Liver (tissue), 9 donors: ENCODE data around the gene FILIP1L. TPM values are rescaled to one million over a fixed set of nuclear protein-coding genes. Genes with fewer than 3 reads are reported as not detected.
A peak's percentile ranks its signal among the peaks of the same experiment; 100 is the strongest.

ENCODE experiments used
- DNase-seq: peaks from one replicate; pipeline ENCODE4 v3.0.0-alpha.2; 2017; ENCODE audit warnings: low spot score
- H3K27ac ChIP-seq, 2 donors: one replicate each; pipeline ENCODE4 v1.7.0; 2013; ENCODE audit warnings: inconsistent platforms in 2 of 2, low read length in 2 of 2, control low read depth in 1 of 2, low read depth in 1 of 2, mild to moderate bottlenecking in 1 of 2
- H3K27me3 ChIP-seq, 4 donors: one replicate each; pipeline versions ENCODE4 v1.6.1 to v1.7.0; 2013; ENCODE audit warnings: low read length in 3 of 4, inconsistent platforms in 1 of 4, mild to moderate bottlenecking in 1 of 4, moderate library complexity in 1 of 4; ENCODE audit not compliant: control insufficient read depth in 4 of 4, insufficient read depth in 4 of 4
- H3K36me3 ChIP-seq, 4 donors: one replicate each; pipeline versions ENCODE4 v1.6.1 to v1.7.0; 2013; ENCODE audit warnings: low read length in 3 of 4, mild to moderate bottlenecking in 3 of 4, low read depth in 1 of 4, moderate library complexity in 1 of 4; ENCODE audit not compliant: control insufficient read depth in 4 of 4, insufficient read depth in 3 of 4
- H3K4me1 ChIP-seq, 4 donors: one replicate each; pipeline versions ENCODE4 v1.6.1 to v1.7.0; 2013; ENCODE audit warnings: low read length in 3 of 4, mild to moderate bottlenecking in 3 of 4, moderate library complexity in 1 of 4; ENCODE audit not compliant: control insufficient read depth in 4 of 4, insufficient read depth in 4 of 4
- H3K4me3 ChIP-seq, 3 donors: one replicate each; pipeline versions ENCODE4 v1.6.1 to v1.7.0; 2013; ENCODE audit warnings: low read length in 3 of 3, control low read depth in 1 of 3, low read depth in 1 of 3, mild to moderate bottlenecking in 1 of 3
- H3K9ac ChIP-seq, 2 donors: one replicate each; pipeline ENCODE4 v1.7.0; 2013; ENCODE audit warnings: low read length in 2 of 2, mild to moderate bottlenecking in 2 of 2, moderate library complexity in 2 of 2, control low read depth in 1 of 2, low read depth in 1 of 2
- H3K9me3 ChIP-seq, 4 donors: one replicate each; pipeline versions ENCODE4 v1.6.1 to v1.7.0; 2013; ENCODE audit warnings: low read length in 3 of 4; ENCODE audit not compliant: control insufficient read depth in 4 of 4
- ATF3 ChIP-seq: IDR thresholded peaks from 2 replicates; pipeline ENCODE4 v1.6.1; 2016; ENCODE audit warnings: antibody characterized with exemption
- CTCF ChIP-seq: fragments of 150-350 bp; IDR thresholded peaks from 2 replicates; pipeline ENCODE4 v1.5.1; 2017; ENCODE audit warnings: improper control_type of control experiment, low read depth, low read length; ENCODE audit not compliant: missing input control
- EGR1 ChIP-seq, 2 donors: IDR thresholded peaks; 2 replicates each; pipeline ENCODE4 v1.6.1; 2016 to 2018; ENCODE audit warnings: antibody characterized with exemption in 2 of 2, low read depth in 2 of 2
- FOXA1 ChIP-seq: IDR thresholded peaks from 2 replicates; pipeline ENCODE4 v1.6.1; 2016; ENCODE audit warnings: antibody characterized with exemption
- FOXA2 ChIP-seq: IDR thresholded peaks from 2 replicates; pipeline ENCODE4 v1.6.1; 2016; ENCODE audit warnings: antibody characterized with exemption
- GABPA ChIP-seq, 2 donors: IDR thresholded peaks in 1 of 2; conservative IDR thresholded peaks in 1 of 2; 2 replicates each; pipeline ENCODE4 v1.6.1; 2016; ENCODE audit warnings: antibody characterized with exemption in 2 of 2, mild to moderate bottlenecking in 1 of 2, moderate library complexity in 1 of 2
- HNF4A ChIP-seq, 2 donors: conservative IDR thresholded peaks; 2 replicates each; pipeline ENCODE4 v1.6.1; 2016; ENCODE audit warnings: antibody characterized with exemption in 2 of 2, mild to moderate bottlenecking in 2 of 2
- HNF4G ChIP-seq: IDR thresholded peaks from 2 replicates; pipeline ENCODE4 v1.6.1; 2016; ENCODE audit warnings: antibody characterized with exemption
- JUND ChIP-seq, 2 donors: IDR thresholded peaks; 2 replicates each; pipeline ENCODE4 v1.6.1; 2016; ENCODE audit warnings: antibody characterized with exemption in 2 of 2
- MAX ChIP-seq: IDR thresholded peaks from 2 replicates; pipeline ENCODE4 v1.6.1; 2016; ENCODE audit warnings: antibody characterized with exemption
- NR2F2 ChIP-seq: IDR thresholded peaks from 2 replicates; pipeline ENCODE4 v1.6.1; 2016; ENCODE audit warnings: antibody characterized with exemption
- RAD21 ChIP-seq, 2 donors: IDR thresholded peaks; 2 replicates each; pipeline ENCODE4 v1.6.1; 2016; ENCODE audit warnings: antibody characterized with exemption in 2 of 2, mild to moderate bottlenecking in 2 of 2
- REST ChIP-seq: IDR thresholded peaks from 2 replicates; pipeline ENCODE4 v1.6.1; 2016; ENCODE audit warnings: antibody characterized with exemption, mild to moderate bottlenecking
- RXRA ChIP-seq, 2 donors: IDR thresholded peaks; 2 replicates each; pipeline ENCODE4 v1.6.1; 2017 to 2018; ENCODE audit warnings: antibody characterized with exemption in 2 of 2, mild to moderate bottlenecking in 1 of 2
- SP1 ChIP-seq: IDR thresholded peaks from 2 replicates; pipeline ENCODE4 v1.6.1; 2018; ENCODE audit warnings: antibody characterized with exemption, mild to moderate bottlenecking
- TAF1 ChIP-seq: conservative IDR thresholded peaks from 2 replicates; pipeline ENCODE4 v1.6.1; 2016; ENCODE audit warnings: antibody characterized with exemption, mild to moderate bottlenecking
- YY1 ChIP-seq: IDR thresholded peaks from 2 replicates; pipeline ENCODE4 v1.6.1; 2016; ENCODE audit warnings: antibody characterized with exemption, mild to moderate bottlenecking
- ZBTB33 ChIP-seq: IDR thresholded peaks from 2 replicates; pipeline ENCODE4 v1.6.1; 2016; ENCODE audit warnings: antibody characterized with exemption
- WGBS: extraction: QIAGEN DNeasy Blood & Tissue Kit; methylation state at CpG from one replicate; pipeline ENCODE4 v1.1.7; 2013; 5-methylcytosine and 5-hydroxymethylcytosine counted together
- polyA plus RNA-seq, 2 donors: library from polyadenylated mRNA; stranded (reverse) in 1 of 2; unstranded in 1 of 2; fragments of 200-250 nt in 1 of 2; fragments of >200 nt in 1 of 2; fragmentation: Nextera tagmentation in 1 of 2; extraction: Ambion mirVana in 1 of 2; gene quantifications; one replicate each; pipeline versions ENCODE4 v1.2.1 to v1.2.3, GENCODE V29; 2013 to 2015
- total RNA-seq, 2 donors: library from RNA; depleted of rRNA; stranded (reverse); fragments of >200 nt; gene quantifications; one replicate each; pipeline ENCODE4 v1.2.3, GENCODE V29; 2014
- donor health status: healthy.
- donor health status: healthy.
- donor health status: healthy.
- donor health status: healthy.
- donor health status: healthy.

Gene FILIP1L
- total and polyA plus RNA-seq, 4 donors, result 1.4 to 6.5 (median 1.9) TPM

GRCh38 chr3:99903869-99904268 is 210.4 kb downstream of the FILIP1L start (continued):
- TF ChIP-seq MAX, result no peak
- TF ChIP-seq RXRA (IDR thresholded peaks at IDR 0.05), result no peak
- TF ChIP-seq TAF1, result no peak
- TF ChIP-seq EGR1 (IDR thresholded peaks at IDR 0.05; ENCODE audit: low read depth in 2 of 2), result no peak
- TF ChIP-seq HNF4G, result no peak

GRCh38 chr3:99902091-99902490 is 212.2 kb downstream of the FILIP1L start:
- TF ChIP-seq TAF1 (no peak), REST (no peak), CTCF (no peak), JUND (IDR thresholded peaks at IDR 0.05) (no peak), EGR1 (IDR thresholded peaks at IDR 0.05; ENCODE audit: low read depth in 2 of 2) (no peak), MAX (no peak), ATF3 (no peak), HNF4A (conservative IDR thresholded peaks at IDR 0.05) (no peak), NR2F2 (no peak), SP1 (no peak), FOXA2 (no peak)
- Histone ChIP-seq H3K9me3 (no peaks in the 10 kb centered on the region), H3K27ac (peak overlapping the region; percentile 23 to 42), H3K4me3 (no peak overlapping the region), H3K27me3 (no peaks in the 10 kb centered on the region), H3K9ac (no peak overlapping the region), H3K36me3 (no peaks in the 10 kb centered on the region), H3K4me1 (peaks cover 0 to 13% (median 4%) of the 10 kb centered on the region in 4 donors)
- WGBS, result 93% methylated on average over 1 of the region's 1 CpG
- DNase-seq, result no peak

GRCh38 chr3:99901200-99901926 is 212.9 kb downstream of the FILIP1L start:
- Histone ChIP-seq H3K36me3 (no peaks in the 10 kb centered on the region), H3K4me3 (no peak overlapping the region), H3K9me3 (no peaks in the 10 kb centered on the region), H3K27ac (peak overlapping the region; percentile 23 to 42), H3K4me1 (peaks cover 0 to 13% (median 4%) of the 10 kb centered on the region in 4 donors), H3K27me3 (no peaks in the 10 kb centered on the region), H3K9ac (peak overlapping the region in 1 of 2 donors; percentile 48)
- 23% methylated on average over 6 of the region's 6 CpGs for WGBS
- DNase-seq, result no peak
- TF ChIP-seq NR2F2 (no peak), YY1 (peak; percentile 58), RXRA (IDR thresholded peaks at IDR 0.05) (peak in 1 of 2 donors; percentile 57), TAF1 (no peak), HNF4A (conservative IDR thresholded peaks at IDR 0.05) (peak; percentile 80 to 85), EGR1 (IDR thresholded peaks at IDR 0.05; ENCODE audit: low read depth in 2 of 2) (no peak), ATF3 (peak; percentile 78), FOXA2 (peak; percentile 54), GABPA (IDR thresholded peaks at IDR 0.05 in 1 of 2, conservative IDR thresholded peaks at IDR 0.05 in 1 of 2) (no peak), FOXA1 (peak; percentile 56), ZBTB33 (no peak), RAD21 (IDR thresholded peaks at IDR 0.05) (peak; percentile 31 to 39)
